ENCODE results near the gene PSMA7.

- TF ChIP-seq CTCF (IDR thresholded peaks at IDR 0.05) = no peak
- no peak for TF ChIP-seq POLR2A (IDR thresholded peaks at IDR 0.05)
These were observed 49.4 kb upstream of the PSMA7 start for GRCh38 chr20:62192635-62193034.
